DMS153 treated with DMSO at 0.1 percent for 48 hours (cell line): Measurements from ENCODE around the gene FABP3.
A peak's percentile ranks its signal among the peaks of the same experiment; 100 is the strongest.
"Not testable (repeated sequence)": the region's sequence is repeated elsewhere in the genome, so short reads cannot be mapped to it uniquely, and the experiment has no call there.

Source experiments
- DNase-seq: peaks from one replicate; lab custom pipeline; 2025; ENCODE audit not compliant: unreplicated experiment; lab: John Stamatoyannopoulos, UW

The FABP3 gene

GRCh38 chr1:31399976-31400375, 27.1 kb upstream of the FABP3 start:
- DNase-seq, result no peak

GRCh38 chr1:31398246-31398645, 25.4 kb upstream of the FABP3 start:
- DNase-seq, result no peak

- no peak for DNase-seq
Measured at GRCh38 chr1:31397360-31398095, 24.7 kb upstream of the FABP3 start.

GRCh38 chr1:31396633-31397351, 23.9 kb upstream of the FABP3 start:
- no peak for DNase-seq

- DNase-seq, result peak; percentile 97
Measured at GRCh38 chr1:31394584-31395193, 21.8 kb upstream of the FABP3 start.

- DNase-seq, result no peak
Measured at GRCh38 chr1:31393463-31393862, 20.6 kb upstream of the FABP3 start.

- DNase-seq, result no peak
Measured at GRCh38 chr1:31390071-31390470, 17.2 kb upstream of the FABP3 start.

- no peak for DNase-seq
Measured at GRCh38 chr1:31389616-31390015, 16.7 kb upstream of the FABP3 start.

GRCh38 chr1:31387612-31388011, 14.7 kb upstream of the FABP3 start:
- DNase-seq, result no peak

- DNase-seq, result not testable (repeated sequence)
Measured at GRCh38 chr1:31386576-31387243, 13.8 kb upstream of the FABP3 start.

- no peak for DNase-seq
Measured at GRCh38 chr1:31383967-31384366, 11.1 kb upstream of the FABP3 start.

- DNase-seq, result no peak
Measured at GRCh38 chr1:31382379-31382989, 9.6 kb upstream of the FABP3 start.

GRCh38 chr1:31381394-31382294, 8.8 kb upstream of the FABP3 start:
- no peak for DNase-seq

- DNase-seq, result no peak
Measured at GRCh38 chr1:31380181-31380580, 7.3 kb upstream of the FABP3 start.

- no peak for DNase-seq
Measured at GRCh38 chr1:31378001-31378400, 5.1 kb upstream of the FABP3 start.

- no peak for DNase-seq
Measured at GRCh38 chr1:31377364-31377863, 4.5 kb upstream of the FABP3 start.

GRCh38 chr1:31376375-31377134, 3.7 kb upstream of the FABP3 start:
- DNase-seq, result no peak

- no peak for DNase-seq
Measured at GRCh38 chr1:31374511-31375196, 1.8 kb upstream of the FABP3 start.
